Measurements from ENCODE around the gene TMTC2. TPM values are rescaled to one million over a fixed set of nuclear protein-coding genes. Genes with fewer than 3 reads are reported as not detected.
"Not testable (repeated sequence)": the region's sequence is repeated elsewhere in the genome, so short reads cannot be mapped to it uniquely, and the experiment has no call there.

The TMTC2 gene
- polyA plus RNA-seq, 3 donors, result 36.4 to 41.4 (median 37.4) TPM

DNA sequence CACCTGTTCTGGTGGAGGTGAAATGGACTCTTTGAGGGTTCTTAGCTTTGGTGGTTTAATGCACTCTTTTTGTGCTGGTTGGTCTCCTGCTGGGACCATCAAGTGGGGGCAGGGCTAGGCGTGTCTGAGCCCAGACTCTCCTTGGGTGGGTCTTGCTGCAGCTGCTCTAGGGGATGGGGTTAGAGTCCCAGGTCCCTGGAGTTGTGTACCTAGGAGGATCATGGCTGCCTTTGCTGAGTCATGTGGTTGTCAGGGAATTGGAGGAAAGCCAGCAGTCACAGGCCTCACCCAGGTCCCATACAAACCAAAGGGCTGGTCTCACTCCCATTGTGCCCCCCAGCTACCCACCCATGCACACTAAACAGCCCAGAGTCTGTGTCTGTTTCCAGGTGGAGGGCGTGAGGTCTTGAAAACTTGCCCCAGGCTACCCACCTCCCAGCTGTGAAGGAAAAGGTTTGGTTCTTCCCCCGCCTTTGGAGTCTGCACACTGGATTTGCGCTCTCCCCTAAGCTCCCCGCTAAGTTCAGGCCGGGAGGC, 387.7 kb downstream of the TMTC2 start:
- DNase-seq (ENCODE audit: extremely low read depth in 1 of 11, low read depth in 9 of 11, low spot score in 4 of 11), result no peak

DNA sequence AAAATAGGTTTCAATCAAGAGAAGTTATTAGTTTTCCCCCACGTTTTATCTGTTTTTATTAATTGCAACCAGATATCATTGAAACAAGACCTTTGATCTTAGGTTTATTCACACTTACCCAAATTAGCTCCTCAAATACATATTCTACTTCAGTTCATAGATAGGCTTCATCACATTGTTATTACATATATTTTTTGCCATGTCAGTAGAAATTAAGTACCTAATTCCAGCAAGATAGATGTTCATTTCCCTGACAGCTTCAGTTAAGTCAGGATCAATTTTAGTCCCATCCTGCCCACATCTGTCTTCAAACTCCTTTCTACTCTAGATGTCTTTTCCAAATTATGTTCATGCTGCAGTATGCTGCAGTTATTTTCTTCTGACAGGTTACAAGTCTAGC, 388.8 kb downstream of the TMTC2 start:
- no peak for DNase-seq (ENCODE audit: extremely low read depth in 1 of 11, low read depth in 9 of 11, low spot score in 4 of 11)

DNA sequence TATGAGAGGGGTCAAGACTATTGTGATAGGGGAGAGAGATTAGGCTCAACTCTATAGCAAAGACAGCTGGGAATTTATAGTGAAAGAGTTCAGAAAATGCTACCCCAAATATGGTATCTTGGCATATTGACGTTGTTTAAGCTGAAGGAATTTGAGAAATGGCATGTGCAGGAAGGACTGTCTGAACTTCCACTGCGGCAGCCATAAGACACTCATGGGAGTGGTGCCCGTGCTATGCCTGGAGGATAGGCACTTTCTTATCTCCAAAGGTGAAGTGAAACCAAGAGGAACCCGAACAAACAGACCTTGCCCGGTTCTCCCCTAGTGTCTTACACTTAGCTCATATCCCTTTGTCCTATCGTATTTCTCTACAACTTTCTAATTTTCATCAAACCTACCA, 390.3 kb downstream of the TMTC2 start:
- DNase-seq (ENCODE audit: extremely low read depth in 1 of 11, low read depth in 9 of 11, low spot score in 4 of 11), result no peak

DNA sequence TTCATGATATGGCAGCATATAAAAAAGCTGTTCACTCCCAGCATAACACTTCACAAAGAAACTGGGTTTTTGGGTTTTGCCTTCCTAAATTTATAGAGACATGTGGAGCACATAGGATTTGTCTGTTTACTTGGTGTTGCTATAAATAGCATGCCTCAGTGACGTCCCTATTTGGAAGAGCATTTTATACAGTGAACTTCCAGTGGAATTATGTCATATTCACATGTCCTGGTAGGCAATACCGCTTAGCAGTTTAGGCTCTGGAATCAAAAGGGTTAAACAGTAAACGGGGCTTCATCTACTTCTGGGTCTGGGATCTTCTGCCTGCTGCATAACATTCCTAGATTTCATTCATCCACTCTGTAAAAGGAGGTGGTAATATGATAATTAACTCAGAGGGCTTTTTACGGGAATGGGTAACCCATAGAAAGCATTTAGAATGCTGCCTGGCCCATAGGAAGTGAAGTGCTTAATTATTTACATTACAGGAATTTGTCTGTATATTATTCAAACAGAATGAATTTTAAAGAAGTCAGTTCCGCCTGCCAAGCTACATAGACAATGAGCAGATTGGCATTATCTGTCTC, 396.1 kb downstream of the TMTC2 start:
- DNase-seq (ENCODE audit: extremely low read depth in 1 of 11, low read depth in 9 of 11, low spot score in 4 of 11), result peak in 5 of 11 donors; percentile 5 to 27 (median 14)

DNA sequence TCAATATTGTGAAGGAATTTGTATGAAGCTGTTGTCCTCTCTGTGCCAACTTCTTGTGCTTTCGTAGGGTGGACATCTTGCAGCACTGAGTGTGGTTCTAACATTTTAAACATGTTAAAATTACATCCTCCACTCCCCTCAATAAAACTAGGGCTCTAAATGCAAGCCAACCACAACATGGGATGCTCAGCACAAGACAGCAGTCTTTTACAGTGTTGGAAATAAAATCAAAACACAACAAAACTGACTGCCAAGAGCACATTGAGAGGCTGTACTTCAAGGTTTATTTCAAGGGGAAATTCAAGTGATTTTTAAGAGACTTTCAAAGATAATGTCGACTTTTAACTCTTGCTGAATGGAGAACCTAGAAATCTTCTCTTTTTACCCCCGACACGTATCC, 396.9 kb downstream of the TMTC2 start:
- DNase-seq (ENCODE audit: extremely low read depth in 1 of 11, low read depth in 9 of 11, low spot score in 4 of 11), result peak in 1 of 11 donors; percentile 15

DNA sequence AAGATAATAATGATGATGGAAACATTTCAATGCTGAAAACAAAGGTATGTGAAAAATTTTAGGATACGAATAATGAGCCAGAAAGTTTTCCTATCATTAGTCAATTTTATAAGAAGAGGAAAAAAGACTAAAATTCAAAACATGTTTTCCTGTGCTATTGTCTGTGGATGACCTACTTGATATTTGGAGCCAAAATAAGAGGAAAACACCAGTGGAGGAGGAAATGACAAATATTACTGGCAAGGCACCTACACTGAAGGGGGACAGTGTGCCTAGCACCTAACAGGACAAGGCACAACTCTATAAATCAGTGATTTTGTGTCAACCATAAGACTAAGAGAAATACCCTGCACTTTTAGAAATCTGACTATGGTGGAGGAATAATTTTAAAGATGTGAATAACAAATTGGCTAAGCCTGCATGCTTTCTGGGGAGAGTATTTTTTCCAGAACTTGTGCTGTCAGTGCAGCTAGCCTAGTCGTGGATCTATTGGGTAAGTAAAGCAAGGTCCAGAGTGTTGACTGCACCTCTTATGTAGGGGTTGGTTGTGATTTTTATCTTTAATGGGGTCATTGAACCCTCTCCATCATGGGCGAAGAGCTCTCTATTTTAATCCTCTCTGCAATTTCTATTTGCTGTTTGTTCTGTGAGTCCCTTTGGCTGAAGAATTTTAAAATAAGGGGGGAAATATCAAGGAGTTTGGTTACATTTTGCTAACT, 398.0 kb downstream of the TMTC2 start:
- DNase-seq (ENCODE audit: extremely low read depth in 1 of 11, low read depth in 9 of 11, low spot score in 4 of 11), result no peak

DNA sequence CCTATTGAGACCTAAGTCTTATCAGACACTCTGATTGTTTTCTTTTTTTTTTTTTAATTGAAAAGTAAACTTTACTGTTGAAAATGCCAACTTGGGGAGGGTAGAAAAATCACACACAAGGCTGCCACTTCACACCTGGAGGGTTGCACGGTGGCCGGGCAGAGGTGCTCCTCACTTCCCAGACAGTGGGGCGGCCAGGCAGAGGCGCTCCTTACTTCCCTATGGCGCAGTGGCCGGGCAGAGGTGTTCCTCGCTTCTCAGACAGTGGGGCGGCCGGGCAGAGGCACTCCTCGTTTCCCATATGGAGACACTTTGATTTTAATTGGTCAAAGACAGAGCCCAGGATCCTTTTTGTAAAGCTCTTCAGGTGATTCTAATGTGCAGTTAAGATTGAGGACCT, 399.3 kb downstream of the TMTC2 start:
- DNase-seq (ENCODE audit: extremely low read depth in 1 of 11, low read depth in 9 of 11, low spot score in 4 of 11), result no peak

DNA sequence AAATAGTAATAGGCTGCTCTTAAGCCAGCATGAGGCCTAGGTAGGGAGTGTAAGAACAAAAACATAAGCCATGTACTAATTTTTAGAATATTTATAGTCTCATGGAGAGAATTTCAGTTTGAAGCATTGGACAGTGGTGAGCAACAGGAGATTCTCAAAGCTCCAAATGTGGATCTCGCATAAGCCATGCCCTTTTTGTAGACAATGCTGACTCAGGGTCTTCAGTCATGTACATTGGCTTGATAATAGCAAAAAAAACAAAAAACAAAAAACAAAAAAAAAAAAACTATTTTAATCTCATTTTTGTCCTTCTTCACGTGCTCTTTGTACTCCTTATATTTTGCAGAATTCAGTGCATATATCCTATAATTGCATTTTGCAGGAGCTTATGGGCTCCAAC, 402.9 kb downstream of the TMTC2 start:
- DNase-seq (ENCODE audit: extremely low read depth in 1 of 11, low read depth in 9 of 11, low spot score in 4 of 11), result no peak

DNA sequence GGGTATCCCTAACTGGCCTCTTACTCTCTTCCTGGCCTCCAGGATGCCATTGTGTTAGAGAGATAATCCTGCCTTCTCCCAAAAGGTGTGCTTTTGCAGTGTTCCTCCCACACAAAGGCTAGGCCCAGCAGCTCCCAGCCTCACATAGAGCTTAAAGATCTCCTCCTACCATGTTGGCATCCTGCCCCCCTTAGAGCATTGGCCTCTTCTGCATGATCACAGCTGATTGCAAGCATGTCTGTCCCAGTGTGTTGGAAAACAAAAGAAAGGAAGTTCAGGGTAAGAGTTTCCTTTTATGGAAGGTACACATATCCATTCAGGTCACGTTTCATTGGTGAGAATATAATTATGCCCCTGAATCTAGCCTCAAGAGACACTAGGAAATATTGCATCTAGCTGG, 405.4 kb downstream of the TMTC2 start:
- DNase-seq (ENCODE audit: extremely low read depth in 1 of 11, low read depth in 9 of 11, low spot score in 4 of 11), result no peak

DNA sequence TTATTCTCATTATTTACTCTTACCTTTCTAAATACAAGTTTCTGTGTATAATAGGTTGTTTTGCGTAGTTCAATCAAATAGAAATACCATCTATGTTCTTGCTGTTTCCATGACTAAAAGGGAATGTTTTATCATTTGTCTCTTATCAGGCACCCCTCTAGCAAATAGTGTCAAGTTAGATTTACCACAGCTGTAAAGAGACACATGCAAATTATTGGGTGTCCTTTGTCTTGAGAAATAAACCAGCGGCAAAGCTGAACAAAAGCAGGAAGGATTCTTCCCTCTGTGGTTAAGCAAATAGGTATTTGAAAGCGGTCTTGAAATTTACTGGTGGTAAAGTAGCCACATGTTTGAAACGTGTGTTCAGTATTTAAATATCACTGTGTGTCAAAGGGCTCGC, 405.9 kb downstream of the TMTC2 start:
- DNase-seq (ENCODE audit: extremely low read depth in 1 of 11, low read depth in 9 of 11, low spot score in 4 of 11), result no peak

DNA sequence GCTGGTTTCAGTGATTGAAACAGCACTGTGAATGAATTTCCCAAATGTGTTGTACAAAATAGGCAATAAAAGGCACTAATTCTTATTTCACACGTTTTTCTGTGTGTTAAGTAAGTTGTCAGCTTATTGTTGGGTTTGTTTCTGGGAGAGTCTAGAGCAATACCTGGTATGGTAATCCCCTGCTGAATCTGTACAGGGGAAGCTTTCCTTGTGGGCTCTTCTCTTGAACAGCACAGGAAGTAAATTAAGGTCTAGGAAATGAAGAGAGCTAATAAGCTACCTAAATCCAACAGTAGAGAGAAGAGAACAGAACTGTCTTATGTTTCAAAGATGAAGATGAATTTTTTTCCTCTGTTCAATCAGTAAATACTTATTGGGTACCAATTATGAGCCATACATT, 406.7 kb downstream of the TMTC2 start:
- DNase-seq (ENCODE audit: extremely low read depth in 1 of 11, low read depth in 9 of 11, low spot score in 4 of 11), result no peak

DNA sequence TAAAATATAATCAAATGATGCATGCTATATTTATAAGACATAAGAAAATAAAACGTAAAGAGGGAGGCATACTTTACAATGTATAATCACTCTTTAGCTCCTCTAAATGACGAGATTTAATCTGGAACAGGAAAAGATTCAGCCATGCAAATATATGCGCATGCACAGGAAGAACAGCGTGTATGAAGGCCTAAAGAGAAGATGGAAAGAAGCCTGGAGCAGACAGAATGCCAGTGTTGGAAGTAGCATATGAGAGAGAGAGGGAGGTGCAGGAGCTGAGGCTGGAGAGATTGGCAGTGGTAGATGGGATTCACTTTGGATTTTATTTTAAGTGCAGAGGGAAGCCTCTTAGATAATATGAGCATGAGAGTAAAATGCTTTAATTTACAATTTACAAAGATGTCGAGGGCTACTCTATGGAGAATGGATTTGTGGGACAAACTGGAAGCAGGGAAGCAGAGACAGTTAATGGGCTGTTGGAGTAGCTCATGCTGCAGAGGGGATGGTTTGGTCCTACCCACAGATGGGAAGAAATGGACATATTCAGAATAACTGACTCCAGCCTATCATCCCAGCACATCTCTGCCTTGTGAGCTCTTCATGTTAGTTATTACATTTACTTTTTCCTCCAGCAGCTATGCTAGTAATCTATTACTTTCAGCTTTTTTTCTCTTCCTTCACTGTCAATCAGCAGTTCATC, 411.1 kb downstream of the TMTC2 start:
- DNase-seq (ENCODE audit: extremely low read depth in 1 of 11, low read depth in 9 of 11, low spot score in 4 of 11), result no peak

DNA sequence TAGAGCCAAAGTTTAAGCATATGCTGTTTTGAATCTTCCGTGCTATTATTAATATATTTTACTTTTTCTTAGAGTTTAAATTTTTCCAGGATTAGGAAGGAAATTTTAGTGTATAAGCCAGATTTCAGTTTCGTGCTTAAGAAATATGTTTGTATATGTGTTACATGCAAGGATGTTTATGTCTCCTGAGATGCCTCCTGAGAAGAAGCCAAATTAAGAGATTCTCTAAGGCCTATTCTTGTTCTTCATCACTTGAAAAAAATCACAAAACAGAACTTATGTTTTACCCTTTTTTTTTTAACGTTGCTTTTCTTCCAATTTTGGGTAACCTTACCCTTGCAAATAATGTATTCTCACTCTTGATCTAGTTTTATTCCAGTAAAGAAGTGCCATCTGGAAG, 412.7 kb downstream of the TMTC2 start:
- DNase-seq (ENCODE audit: extremely low read depth in 1 of 11, low read depth in 9 of 11, low spot score in 4 of 11), result no peak

DNA sequence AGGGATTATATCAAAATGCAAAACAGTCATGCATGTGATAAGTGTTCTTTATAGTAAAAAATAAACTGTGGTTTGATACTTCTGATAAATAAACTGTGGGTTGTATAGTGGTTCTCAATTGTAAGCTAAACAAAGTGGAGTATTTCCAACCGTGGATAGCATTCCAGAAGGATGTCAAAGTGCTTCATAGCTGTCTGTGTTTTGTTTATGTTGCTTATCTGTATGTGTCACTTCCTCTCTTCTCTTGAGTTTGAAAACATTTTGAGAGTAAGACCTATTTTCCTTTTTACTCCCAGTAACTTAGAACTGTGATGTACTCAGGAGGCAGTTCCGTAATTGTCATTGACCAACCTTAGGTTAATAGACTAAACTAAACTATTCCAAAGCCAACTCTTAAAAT, 415.8 kb downstream of the TMTC2 start:
- no peak for DNase-seq (ENCODE audit: extremely low read depth in 1 of 11, low read depth in 9 of 11, low spot score in 4 of 11)

DNA sequence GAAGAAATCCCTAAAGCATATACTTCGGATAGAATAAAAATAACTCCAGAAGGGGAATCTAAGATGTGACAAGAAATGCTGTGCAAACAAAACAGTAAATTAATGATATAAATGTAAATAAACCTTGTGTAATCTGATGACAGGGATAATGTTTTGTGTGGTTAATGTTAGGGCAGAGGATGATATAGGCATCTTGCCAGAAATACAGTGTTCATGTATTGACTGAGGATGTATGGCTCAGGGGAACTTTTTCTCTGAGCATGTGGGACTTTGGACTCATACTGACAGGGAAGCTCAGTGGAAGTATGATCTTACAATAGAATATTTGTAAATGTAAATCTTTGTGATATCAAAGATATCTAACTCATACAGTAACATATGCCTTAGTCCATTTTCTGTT, 420.2 kb downstream of the TMTC2 start:
- DNase-seq (ENCODE audit: extremely low read depth in 1 of 11, low read depth in 9 of 11, low spot score in 4 of 11), result no peak

DNA sequence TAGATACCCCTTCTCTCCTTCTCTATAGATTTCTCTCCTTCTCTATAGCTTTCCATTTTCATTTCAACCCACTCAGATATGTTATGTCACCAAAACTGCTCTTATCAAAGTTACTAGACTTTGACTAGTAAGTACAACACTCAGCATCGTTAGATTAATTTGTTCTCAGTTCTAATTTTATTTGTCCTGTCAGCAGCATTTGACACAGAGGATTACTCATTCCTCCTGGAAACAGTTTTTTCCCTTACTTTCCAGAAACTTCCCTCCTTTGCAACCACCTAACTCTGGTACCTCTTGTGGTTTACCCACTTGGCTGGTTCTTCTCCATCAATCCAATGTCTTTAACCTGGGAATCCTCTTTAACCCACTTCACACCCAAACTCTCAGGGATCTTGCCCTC, 423.7 kb downstream of the TMTC2 start:
- DNase-seq (ENCODE audit: extremely low read depth in 1 of 11, low read depth in 9 of 11, low spot score in 4 of 11), result no peak

DNA sequence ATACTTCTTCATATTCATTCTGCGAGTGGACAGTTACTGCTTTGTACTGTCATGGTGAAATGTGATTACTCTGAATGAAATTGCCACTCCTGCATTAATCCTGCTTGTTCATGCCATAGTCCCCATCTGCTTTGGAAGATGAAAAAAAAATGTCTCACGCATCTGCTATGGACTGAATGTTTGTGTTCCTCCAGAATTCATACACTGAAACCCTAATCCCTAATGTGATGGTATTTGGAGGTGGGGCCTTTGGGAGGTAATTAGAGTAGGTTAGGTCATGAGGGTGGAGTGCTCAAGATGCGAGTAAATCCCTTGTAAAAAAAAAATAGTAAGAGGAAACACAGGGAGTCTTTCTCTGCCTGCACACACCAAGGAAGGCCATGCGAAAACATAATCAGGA, 427.2 kb downstream of the TMTC2 start:
- DNase-seq (ENCODE audit: extremely low read depth in 1 of 11, low read depth in 9 of 11, low spot score in 4 of 11), result no peak

DNA sequence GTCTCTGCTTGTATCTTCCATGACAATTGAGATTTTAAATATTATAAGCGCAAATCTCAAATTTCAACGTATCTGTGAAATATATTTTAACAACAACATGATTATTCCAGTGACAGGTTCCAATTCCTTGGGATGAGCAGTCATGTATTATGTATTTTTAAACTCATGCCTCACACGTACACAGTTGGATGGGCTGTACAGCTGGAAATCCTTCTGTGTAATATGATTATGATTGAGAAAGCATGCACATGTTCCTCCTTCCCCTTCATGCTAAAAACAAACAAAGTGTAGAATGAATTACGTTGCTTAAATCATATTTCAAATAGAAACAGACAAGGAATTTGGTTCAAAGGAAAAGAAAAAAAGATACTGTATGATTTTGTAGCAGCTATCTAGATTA, 428.3 kb downstream of the TMTC2 start:
- DNase-seq (ENCODE audit: extremely low read depth in 1 of 11, low read depth in 9 of 11, low spot score in 4 of 11), result no peak

DNA sequence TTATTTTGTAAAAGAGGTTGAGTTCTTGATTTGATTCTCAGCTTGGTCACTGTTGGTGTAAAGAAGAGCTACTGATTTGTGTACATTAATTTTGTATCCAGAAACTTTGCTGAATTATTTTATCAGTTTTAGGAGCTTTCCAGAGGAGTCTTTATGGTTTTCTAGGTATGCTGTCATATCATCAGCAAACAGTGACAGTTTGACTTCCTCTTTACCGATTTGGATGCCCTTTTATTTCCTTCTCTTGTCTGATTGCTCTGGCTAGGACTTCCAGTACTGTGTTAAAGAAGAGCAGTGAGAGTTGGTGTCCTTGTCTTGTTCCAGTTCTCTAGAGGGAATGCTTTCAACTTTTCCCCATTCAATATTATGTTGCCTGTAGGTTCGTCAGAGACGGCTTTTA, 431.2 kb downstream of the TMTC2 start:
- DNase-seq (ENCODE audit: extremely low read depth in 1 of 11, low read depth in 9 of 11, low spot score in 4 of 11), result not testable (repeated sequence)

DNA sequence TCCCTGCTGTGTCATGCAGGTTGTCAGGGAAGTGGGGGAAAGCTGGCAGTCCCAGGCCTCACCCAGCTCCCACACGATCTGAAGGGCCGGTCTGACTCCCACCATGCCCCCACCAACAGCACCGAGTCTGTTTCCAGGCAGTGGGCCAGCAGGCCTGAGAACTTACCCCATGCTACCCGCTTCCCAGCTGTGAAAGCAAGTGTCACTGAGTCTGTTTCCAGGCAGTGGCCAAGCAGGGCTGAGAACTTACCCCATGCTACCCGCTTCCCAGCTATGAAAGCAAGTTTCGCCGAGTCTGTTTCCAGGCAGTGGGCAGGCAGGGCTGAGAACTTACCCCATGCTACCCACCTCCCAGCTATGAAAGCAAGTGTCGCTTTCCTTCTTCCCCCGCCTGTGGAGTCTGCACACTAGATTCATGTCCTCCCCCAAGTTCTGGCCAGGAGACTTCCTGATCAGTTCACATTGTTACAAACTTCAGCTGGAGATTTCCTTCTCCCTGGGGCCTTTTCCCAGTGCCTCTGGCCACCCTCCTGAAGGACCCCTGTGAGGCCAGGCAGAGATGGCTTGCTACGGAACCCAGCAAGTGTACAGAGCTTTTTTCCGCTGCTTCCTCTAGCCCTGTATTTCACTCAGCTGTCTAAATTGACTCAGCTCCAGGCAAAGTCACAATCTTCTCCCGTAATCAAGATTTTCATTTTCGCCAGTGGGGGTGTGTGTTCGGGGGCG, 435.4 kb downstream of the TMTC2 start:
- DNase-seq (ENCODE audit: extremely low read depth in 1 of 11, low read depth in 9 of 11, low spot score in 4 of 11), result no peak

Data from renal cortex interstitium (tissue), 11 donors.